Hepatocyte (in vitro differentiated cells): ENCODE data around the gene CLTA. TPM values are rescaled to one million over a fixed set of nuclear protein-coding genes. Genes with fewer than 3 reads are reported as not detected.

ENCODE experiments used
- DNase-seq: peaks from one replicate; pipeline ENCODE4 v3.0.0-alpha.2; 2016; ENCODE audit warnings: low spot score
- H2AFZ ChIP-seq: fragments of 200-600 bp; sonication (generic); 2 replicates; pipeline ENCODE4 v1.6.0; 2016; ENCODE audit warnings: antibody characterized with exemption, mild to moderate bottlenecking
- H3K27ac ChIP-seq: fragments of 200-600 bp; sonication (generic); 2 replicates; pipeline ENCODE4 v1.5.1; 2016; ENCODE audit warnings: mild to moderate bottlenecking
- H3K27me3 ChIP-seq: fragments of 200-600 bp; sonication (generic); 2 replicates; pipeline ENCODE4 v1.6.1; 2016
- H3K36me3 ChIP-seq: fragments of 200-600 bp; sonication (generic); replicated peaks from 2 replicates; pipeline ENCODE4 v1.5.1; 2016; ENCODE audit warnings: low read depth; ENCODE audit not compliant: insufficient read depth
- H3K4me1 ChIP-seq: fragments of 200-600 bp; sonication (generic); 2 replicates; pipeline ENCODE4 v1.5.1; 2016; ENCODE audit warnings: mild to moderate bottlenecking, moderate library complexity; ENCODE audit not compliant: insufficient read depth
- H3K4me2 ChIP-seq: fragments of 200-600 bp; sonication (generic); 2 replicates; pipeline ENCODE4 v1.6.0; 2016
- H3K4me3 ChIP-seq: fragments of 200-600 bp; sonication (generic); 2 replicates; pipeline ENCODE4 v1.5.1; 2016; ENCODE audit warnings: mild to moderate bottlenecking
- H3K79me2 ChIP-seq: fragments of 200-600 bp; sonication (generic); 2 replicates; pipeline ENCODE4 v1.6.0; 2017; ENCODE audit warnings: mild to moderate bottlenecking
- H3K9me2 ChIP-seq: fragments of 200-600 bp; sonication (generic); replicated peaks from 2 replicates; pipeline ENCODE4 v1.6.0; 2017; ENCODE audit warnings: mild to moderate bottlenecking; ENCODE audit not compliant: insufficient read depth
- H3K9me3 ChIP-seq: fragments of 200-600 bp; sonication (generic); 2 replicates; pipeline ENCODE4 v1.5.1; 2016; ENCODE audit warnings: low read depth, mild to moderate bottlenecking
- H4K20me1 ChIP-seq: fragments of 200-600 bp; sonication (generic); 2 replicates; pipeline ENCODE4 v1.6.0; 2016; ENCODE audit warnings: mild to moderate bottlenecking; ENCODE audit not compliant: insufficient read depth, poor library complexity, severe bottlenecking
- CTCF ChIP-seq: fragments of 200-600 bp; sonication (generic); IDR thresholded peaks from 2 replicates; pipeline ENCODE4 v1.5.1; 2016; ENCODE audit warnings: antibody characterized with exemption, mild to moderate bottlenecking; ENCODE audit not compliant: poor library complexity
- EZH2 ChIP-seq: fragments of 200-600 bp; sonication (generic); IDR thresholded peaks from 2 replicates; pipeline ENCODE4 v1.6.1; 2016; ENCODE audit warnings: antibody characterized with exemption, mild to moderate bottlenecking, borderline replicate concordance
- EZH2phosphoT487 ChIP-seq: fragments of 200-600 bp; sonication (generic); IDR thresholded peaks from one replicate; pipeline ENCODE4 v1.6.1; 2018; ENCODE audit warnings: antibody characterized with exemption, mild to moderate bottlenecking, low read depth, moderate library complexity; ENCODE audit not compliant: unreplicated experiment, severe bottlenecking
- WGBS: methylation state at CpG from one replicate; pipeline ENCODE4 v1.1.6; 2016; ENCODE audit warnings: low lambda C conversion rate; ENCODE audit errors: missing lambda C conversion rate; 5-methylcytosine and 5-hydroxymethylcytosine counted together
- polyA plus RNA-seq: library from polyadenylated mRNA; unstranded; fragments of >200 nt; fragmentation: Nextera tagmentation; extraction: Ambion mirVana; gene quantifications from 2 replicates; pipeline ENCODE4 v1.2.1, GENCODE V29; 2016
- total RNA-seq: library from RNA; depleted of rRNA; stranded (reverse); fragments of >200 nt; gene quantifications from 2 replicates; pipeline ENCODE4 v1.2.3, GENCODE V29; 2014

Gene CLTA
- total RNA-seq (317 and 339 TPM in 2 replicates), polyA plus RNA-seq (283 and 313 TPM in 2 replicates)

GRCh38 chr9:36190388-36191289 lies at the start of gene CLTA:
Gene CLTA (plus strand): TSS chr9:36190921. CDS start chr9:36191057, 136 bp downstream.
- Histone ChIP-seq H3K79me2 (peaks cover 47% of the 10 kb centered on the region), H3K36me3 (no peaks in the 10 kb centered on the region), H3K4me3 (peak within 1 kb of the TSS; percentile 53), H3K27ac (peak within 1 kb of the TSS; percentile 86), H3K9me3 (no peaks in the 10 kb centered on the region), H2AFZ (peak within 1 kb of the TSS; percentile 39), H3K4me1 (peaks cover 31% of the 10 kb centered on the region), H3K9me2 (no peaks in the 10 kb centered on the region), H4K20me1 (peaks cover 42% of the 10 kb centered on the region), H3K4me2 (peak within 1 kb of the TSS; percentile 95), H3K27me3 (no peaks in the 10 kb centered on the region)
- 1% methylated on average over 66 of the region's 68 CpGs for WGBS
- TF ChIP-seq EZH2 (no peak), CTCF (peak; percentile 67)
- peak; percentile 98 for DNase-seq

GRCh38 chr9:36141288-36141687 lies 49.4 kb upstream of the CLTA start:
- no peak overlapping the region for H3K4me2 ChIP-seq
- no peak overlapping the region for H3K27ac ChIP-seq
- no peak overlapping the region for H2AFZ ChIP-seq
- H3K79me2 ChIP-seq, result no peaks in the 10 kb centered on the region
- peaks cover 8% of the 10 kb centered on the region for H3K4me1 ChIP-seq
- no peak for DNase-seq
- peaks cover 18% of the 10 kb centered on the region for H3K27me3 ChIP-seq
- WGBS, result 61% methylated on average over 4 of the region's 4 CpGs
- H3K9me3 ChIP-seq, result no peaks in the 10 kb centered on the region
- no peak overlapping the region for H3K4me3 ChIP-seq
- no peaks in the 10 kb centered on the region for H4K20me1 ChIP-seq
- H3K36me3 ChIP-seq, result no peaks in the 10 kb centered on the region
- no peaks in the 10 kb centered on the region for H3K9me2 ChIP-seq
- TF ChIP-seq CTCF, result peak; percentile 36
- TF ChIP-seq EZH2phosphoT487, result no peak
- TF ChIP-seq EZH2, result no peak

- H3K4me2 ChIP-seq, result no peak overlapping the region
- no peaks in the 10 kb centered on the region for H3K9me3 ChIP-seq
- no peak overlapping the region for H3K27ac ChIP-seq
- no peak for TF ChIP-seq CTCF
- TF ChIP-seq EZH2phosphoT487, result no peak
- TF ChIP-seq EZH2, result no peak
- H3K9me2 ChIP-seq, result no peaks in the 10 kb centered on the region
- H4K20me1 ChIP-seq, result no peaks in the 10 kb centered on the region
- no peak overlapping the region for H3K4me3 ChIP-seq
- peaks cover 8% of the 10 kb centered on the region for H3K4me1 ChIP-seq
- no peak overlapping the region for H2AFZ ChIP-seq
- no peaks in the 10 kb centered on the region for H3K36me3 ChIP-seq
- no peaks in the 10 kb centered on the region for H3K79me2 ChIP-seq
- no peak for DNase-seq
- WGBS, result 89% methylated on average over 7 of the region's 7 CpGs
- peaks cover 18% of the 10 kb centered on the region for H3K27me3 ChIP-seq
Observed at GRCh38 chr9:36141761-36142160, 49.0 kb upstream of the CLTA start.
